Measurements from ENCODE around the gene DUSP28.

DUSP28 gene

DNA sequence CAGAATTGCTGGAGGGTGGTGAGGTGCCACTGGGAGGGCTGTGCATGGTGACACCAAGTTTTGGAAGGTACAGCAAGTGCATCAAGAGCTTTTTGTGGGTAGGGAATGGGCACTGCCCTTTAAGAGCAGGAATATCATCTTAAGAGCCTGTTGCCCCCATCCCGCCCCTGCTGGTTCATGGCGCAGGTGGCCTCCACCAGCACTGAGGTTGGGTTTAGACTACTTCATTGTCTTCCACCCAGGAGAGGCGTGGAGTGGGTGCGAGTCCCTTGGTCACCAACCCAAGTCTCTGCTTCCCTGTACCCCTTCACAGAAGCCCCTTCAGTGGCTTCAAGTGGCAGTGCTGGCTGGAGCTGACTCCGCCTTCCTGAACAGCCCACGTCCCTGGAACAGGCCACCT, 15.9 kb downstream of the DUSP28 start:
- no peak for TF ChIP-seq CTCF (IDR thresholded peaks at IDR 0.05; ENCODE audit: low read depth, low read length)
- no peak overlapping the region for H3K4me3 ChIP-seq (ENCODE audit: low read depth, low read length)

DNA sequence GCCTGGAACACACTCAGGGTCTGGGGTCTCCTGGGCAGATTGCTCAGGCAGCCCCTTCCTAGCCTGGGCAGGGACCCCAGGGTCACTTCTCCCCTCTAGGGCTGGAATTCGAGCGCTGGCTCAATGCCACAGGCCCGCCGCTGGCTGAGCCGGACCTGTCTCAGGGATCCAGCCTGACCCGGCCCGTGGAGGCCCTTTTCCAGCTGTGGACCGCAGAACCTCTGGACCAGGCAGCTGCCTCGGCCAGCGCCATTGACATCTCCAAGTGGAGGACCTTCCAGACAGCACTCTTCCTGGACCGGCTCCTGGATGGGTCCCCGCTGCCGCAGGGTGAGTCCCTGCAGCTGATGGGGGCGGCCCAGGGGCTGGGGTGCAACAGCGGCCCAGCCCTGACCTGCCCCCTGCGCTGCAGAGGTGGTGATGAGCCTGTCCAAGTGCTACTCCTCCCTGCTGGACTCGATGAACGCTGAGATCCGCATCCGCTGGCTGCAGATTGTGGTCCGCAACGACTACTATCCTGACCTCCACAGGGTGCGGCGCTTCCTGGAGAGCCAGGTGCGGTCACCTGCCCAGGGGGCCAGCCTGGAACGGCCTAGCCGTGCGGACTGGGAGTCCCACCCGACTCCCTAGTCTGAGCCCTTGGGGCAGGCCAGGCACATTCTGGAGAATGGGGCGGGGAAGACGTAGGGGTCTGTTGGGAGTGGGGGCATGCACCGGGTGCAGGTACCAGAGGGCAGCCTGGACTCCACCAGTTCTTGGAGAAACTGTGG, 16.5 kb downstream of the DUSP28 start:
- TF ChIP-seq CTCF (IDR thresholded peaks at IDR 0.05; ENCODE audit: low read depth, low read length) = no peak
- H3K4me3 ChIP-seq (ENCODE audit: low read depth, low read length) = no peak overlapping the region

DNA sequence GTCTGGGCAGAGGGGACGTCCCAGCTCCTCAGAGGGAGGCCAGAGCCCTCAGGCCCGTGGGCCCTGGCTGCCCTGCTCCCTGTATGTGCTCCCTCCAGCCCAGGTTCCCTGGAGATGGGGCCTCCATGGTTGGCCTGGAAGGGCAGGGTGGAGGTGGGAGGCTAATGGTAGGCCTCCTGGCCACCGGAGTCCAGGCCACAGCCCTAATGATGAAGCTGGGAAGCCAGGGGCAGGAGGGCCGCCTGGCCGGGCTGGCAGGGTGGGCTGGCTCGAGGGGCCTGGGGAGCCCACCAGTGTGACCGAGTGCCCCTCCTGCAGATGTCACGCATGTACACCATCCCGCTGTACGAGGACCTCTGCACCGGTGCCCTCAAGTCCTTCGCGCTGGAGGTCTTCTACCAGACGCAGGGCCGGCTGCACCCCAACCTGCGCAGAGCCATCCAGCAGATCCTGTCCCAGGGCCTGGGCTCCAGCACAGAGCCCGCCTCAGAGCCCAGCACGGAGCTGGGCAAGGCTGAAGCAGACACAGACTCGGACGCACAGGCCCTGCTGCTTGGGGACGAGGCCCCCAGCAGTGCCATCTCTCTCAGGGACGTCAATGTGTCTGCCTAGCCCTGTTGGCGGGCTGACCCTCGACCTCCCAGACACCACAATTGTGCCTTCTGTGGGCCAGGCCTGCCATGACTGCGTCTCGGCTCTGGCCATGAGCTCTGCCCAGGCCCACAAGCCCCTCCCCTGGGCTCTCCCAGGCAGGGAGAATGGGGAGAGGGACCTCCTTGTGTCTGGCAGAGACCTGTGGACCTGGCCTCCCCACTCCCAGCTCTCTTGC, 17.3 kb downstream of the DUSP28 start:
- TF ChIP-seq CTCF (IDR thresholded peaks at IDR 0.05; ENCODE audit: low read depth, low read length) = no peak
- no peak overlapping the region for H3K4me3 ChIP-seq (ENCODE audit: low read depth, low read length)

DNA sequence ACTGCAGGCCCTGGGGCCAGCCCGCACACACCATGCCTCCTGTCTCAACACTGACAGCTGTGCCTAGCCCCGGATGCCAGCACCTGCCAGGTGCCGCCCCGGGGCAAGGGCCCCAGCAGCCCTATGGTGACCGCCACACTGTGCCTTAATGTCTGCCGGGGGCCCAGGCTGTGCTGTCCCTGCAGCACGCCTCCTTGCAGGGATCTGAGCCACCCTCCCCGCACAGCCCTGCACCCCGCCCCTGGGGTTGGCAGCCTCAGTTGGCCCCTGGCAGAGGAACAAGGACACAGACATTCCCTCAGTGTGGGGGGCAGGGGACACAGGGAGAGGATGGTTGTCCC, 17.9 kb downstream of the DUSP28 start:
- no peak for TF ChIP-seq CTCF (IDR thresholded peaks at IDR 0.05; ENCODE audit: low read depth, low read length)
- H3K4me3 ChIP-seq (ENCODE audit: low read depth, low read length) = no peak overlapping the region

DNA sequence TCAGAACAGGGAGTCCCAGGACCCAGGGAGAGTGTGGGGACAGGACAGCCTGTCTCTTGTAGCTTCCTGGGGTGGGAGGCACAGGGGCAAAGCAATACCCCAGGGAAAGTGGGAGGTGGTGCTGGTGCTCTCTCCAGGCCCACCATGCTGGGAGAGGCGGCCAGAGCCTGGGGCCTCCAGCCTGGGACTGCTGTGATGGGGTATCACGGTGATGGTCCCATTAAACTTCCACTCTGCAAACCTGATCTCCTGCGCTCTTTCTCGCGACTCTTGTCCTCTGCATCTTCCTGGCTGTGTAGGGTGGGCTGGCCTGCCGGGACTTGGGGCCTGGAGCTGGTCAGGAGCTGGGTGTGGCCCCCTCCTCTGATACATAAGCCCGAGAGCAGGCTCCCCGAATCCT, 18.3 kb downstream of the DUSP28 start:
- no peak overlapping the region for H3K4me3 ChIP-seq (ENCODE audit: low read depth, low read length)
- no peak for TF ChIP-seq CTCF (IDR thresholded peaks at IDR 0.05; ENCODE audit: low read depth, low read length)

- no peak for TF ChIP-seq CTCF (IDR thresholded peaks at IDR 0.05; ENCODE audit: low read depth, low read length)
- no peak overlapping the region for H3K4me3 ChIP-seq (ENCODE audit: low read depth, low read length)
Observed at GRCh38 chr2:240579071-240579762, 19.1 kb downstream of the DUSP28 start.
